SHP77 treated with DMSO at 0.1 percent for 48 hours (cell line): ENCODE data around the gene MRPL28.
"Not testable (repeated sequence)": the region's sequence is repeated elsewhere in the genome, so short reads cannot be mapped to it uniquely, and the experiment has no call there.

Experiments used
- DNase-seq: peaks from one replicate; lab custom pipeline; 2025; lab: John Stamatoyannopoulos, UW

MRPL28 gene

GRCh38 chr16:373020-373598 is 2.8 kb upstream of the MRPL28 start:
- DNase-seq = no peak

GRCh38 chr16:372302-372983 is 2.1 kb upstream of the MRPL28 start:
- no peak for DNase-seq

GRCh38 chr16:371515-372301 is 1.4 kb upstream of the MRPL28 start:
- peak; percentile 91 for DNase-seq

GRCh38 chr16:370979-371514 is 709 bp upstream of the MRPL28 start:
- no peak for DNase-seq

GRCh38 chr16:369866-370436 is 387 bp downstream of the MRPL28 start:
- no peak for DNase-seq

- no peak for DNase-seq
Measured at GRCh38 chr16:369275-369865, 968 bp downstream of the MRPL28 start.

- DNase-seq = no peak
Measured at GRCh38 chr16:368388-369158, 1.8 kb downstream of the MRPL28 start.

GRCh38 chr16:367333-367903 is 2.9 kb downstream of the MRPL28 start:
- DNase-seq = no peak

GRCh38 chr16:366476-366875 is 3.9 kb downstream of the MRPL28 start:
- DNase-seq = no peak

GRCh38 chr16:364595-365491 is 5.5 kb downstream of the MRPL28 start:
- no peak for DNase-seq

- no peak for DNase-seq
Measured at GRCh38 chr16:363766-364490, 6.4 kb downstream of the MRPL28 start.

- DNase-seq = no peak
Measured at GRCh38 chr16:363110-363765, 7.1 kb downstream of the MRPL28 start.

GRCh38 chr16:362702-362999 is 7.7 kb downstream of the MRPL28 start:
- DNase-seq = not testable (repeated sequence)

- DNase-seq = peak; percentile 54
Measured at GRCh38 chr16:361872-362701, 8.3 kb downstream of the MRPL28 start.

- DNase-seq = no peak
Measured at GRCh38 chr16:361341-361871, 8.9 kb downstream of the MRPL28 start.

GRCh38 chr16:360698-361336 is 9.5 kb downstream of the MRPL28 start:
- DNase-seq = no peak
